Islet of Langerhans (tissue), 1 donor: ENCODE results near the gene GRXCR1.

Experiments
- FAIRE-seq: peaks from one replicate; lab custom pipeline; 2011; peaks lifted over from hg19 to GRCh38; lab: Jason Lieb, UNC

GRXCR1 gene

DNA sequence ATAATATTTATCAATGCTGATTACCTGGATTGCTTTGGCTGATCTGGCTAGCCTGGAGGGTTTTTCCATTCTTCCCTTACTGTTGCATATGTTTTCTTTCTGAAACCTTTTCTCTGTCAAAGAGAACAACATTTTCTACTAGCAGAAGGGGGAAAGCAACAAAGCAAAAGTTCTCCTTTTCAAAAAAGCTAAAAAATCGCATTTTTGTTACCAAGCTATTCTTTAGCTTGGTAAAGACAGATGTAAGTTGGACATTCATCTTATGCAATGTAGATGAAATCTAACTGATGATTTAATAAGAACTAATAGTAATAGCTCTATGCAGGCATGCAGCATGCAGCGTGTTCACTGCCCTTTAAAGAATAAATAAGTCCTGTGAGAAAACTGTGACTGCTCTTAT is at the start of gene GRXCR1:
Gene GRXCR1 (plus strand): TSS at position 301 of the 400 bp plus-strand sequence. CDS start 554 bp downstream, outside the sequence.
- FAIRE-seq = no peak

DNA sequence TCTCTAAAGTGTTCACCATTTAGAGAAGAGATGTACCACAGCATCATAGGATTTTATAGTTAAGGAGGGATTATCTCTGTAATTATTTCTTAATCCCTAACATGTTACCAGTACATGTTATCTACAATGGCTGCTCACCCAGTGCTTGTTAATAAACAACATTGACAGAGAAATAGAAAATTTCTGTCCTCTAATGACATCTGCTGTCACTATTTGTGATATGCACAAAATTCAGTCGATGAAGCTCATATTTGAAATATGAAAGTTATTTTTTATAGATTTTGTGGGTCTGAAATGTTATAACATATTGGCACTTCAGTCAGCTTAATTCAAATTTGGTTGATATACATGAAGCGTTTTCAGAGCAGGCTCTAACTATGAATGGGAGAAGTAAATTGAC is 48.8 kb upstream of the GRXCR1 start:
- no peak for FAIRE-seq

DNA sequence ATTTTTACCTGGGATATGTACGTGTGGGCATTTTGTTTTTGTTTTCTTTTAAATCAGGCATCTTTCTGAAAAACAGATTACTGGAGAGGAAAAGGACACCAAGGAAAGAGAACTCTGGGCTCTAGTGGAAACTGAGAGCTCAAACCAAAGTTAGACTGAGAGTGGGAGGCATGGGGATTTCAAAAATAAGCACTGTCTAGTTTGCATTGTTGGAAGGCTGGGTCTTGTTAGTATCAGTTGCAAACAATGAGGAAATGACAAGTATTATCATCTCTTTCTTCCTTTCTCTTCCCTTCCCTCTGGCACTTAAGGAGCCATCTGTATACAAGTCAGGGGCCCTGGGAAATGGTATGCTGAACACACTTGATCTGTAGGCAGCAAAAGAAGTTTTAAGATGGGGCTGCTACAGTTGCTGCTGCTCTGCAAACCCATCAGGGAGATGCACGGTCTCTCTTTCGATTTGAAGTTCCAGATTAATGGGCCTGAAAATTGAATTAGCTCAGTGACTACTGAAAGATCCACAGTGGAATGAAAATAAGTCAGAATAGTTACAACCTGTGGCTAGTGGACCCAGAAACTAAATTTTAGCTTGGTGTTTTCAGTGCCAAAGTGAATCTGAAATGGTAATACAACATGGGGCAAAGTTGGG is 48.0 kb upstream of the GRXCR1 start:
- no peak for FAIRE-seq

DNA sequence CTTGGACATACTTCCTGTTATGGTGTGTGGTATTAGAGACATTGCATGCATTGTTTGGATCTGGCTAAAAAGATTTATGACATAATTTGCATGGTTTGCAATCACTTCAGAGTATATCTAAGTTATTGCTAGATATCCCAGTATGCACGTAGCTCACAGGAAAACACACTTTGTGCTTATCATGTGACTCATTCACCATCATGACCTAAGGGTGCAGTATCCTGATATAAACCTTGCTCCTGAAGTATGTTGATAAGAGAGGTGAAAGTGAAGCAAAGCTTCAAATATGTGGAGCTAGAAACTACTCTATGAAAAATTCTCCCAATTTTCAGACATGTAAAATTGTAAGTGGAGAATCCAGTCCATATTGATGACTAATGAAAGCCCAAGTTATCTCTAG is 46.9 kb upstream of the GRXCR1 start:
- no peak for FAIRE-seq

DNA sequence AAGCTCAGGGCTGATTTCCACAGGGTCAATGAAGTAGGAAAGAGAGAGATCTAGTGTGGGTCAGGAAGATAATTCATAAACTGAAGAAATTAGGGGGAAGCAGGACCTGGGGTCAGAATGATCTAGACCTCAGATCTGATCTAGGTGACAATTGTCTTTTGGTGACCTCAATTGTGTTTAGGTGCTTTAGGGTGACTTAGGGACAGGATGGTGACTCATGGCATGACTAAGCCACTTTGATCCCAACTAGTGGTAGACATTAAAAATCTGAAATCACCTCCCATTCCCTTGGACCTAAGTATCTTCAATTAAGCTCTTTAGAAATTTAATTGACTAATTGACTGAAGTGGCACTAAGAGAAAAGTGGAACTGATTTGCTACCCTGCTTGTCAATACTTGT is 36.7 kb upstream of the GRXCR1 start:
- no peak for FAIRE-seq

DNA sequence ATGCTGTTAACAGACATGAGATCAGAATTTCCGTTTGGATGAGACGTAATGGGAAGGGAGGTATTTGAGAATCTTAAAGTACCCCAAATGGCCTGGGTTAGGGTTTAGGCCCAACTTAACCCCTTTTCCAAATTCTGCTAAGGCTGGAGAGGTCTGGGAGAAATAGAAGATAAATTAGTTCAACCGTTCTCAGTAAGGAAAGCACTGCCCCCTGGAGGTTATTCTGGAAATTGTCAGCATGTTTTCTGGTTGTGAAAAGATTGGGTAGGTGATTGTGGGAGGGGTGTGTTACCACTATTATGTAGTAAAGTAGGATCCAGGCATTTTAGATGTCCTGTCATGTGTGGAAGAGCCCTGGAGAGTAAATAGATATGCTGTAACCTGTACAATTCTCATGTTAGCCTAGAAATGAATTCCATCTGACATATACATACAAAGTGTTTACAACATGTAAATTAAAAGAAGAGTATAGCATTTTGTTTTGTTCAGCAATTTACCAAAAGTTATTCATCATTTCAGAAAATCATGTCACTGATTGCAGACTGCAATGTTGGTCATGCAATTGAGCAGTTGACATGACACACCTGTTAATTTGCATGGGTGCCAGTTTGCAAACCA is 26.8 kb upstream of the GRXCR1 start:
- peak; percentile 93 for FAIRE-seq

DNA sequence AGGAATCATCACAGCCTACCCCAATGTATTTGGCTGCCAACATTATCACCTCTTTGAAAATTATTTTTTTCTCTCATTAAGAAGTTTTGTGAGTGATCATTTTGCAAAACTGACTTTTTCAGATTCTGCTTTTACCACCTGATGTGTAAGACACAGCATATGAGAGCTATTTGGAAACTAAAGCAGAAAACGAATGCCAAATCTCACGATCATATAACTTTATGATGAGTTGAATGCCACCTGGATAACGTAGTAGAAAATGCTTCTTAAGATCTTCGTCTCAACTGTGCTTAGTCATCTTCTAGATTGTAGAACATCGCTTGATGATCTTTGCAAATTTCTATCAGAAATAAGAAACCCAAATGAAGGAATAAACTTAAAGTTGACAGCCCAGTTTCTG is 21.3 kb upstream of the GRXCR1 start:
- no peak for FAIRE-seq

DNA sequence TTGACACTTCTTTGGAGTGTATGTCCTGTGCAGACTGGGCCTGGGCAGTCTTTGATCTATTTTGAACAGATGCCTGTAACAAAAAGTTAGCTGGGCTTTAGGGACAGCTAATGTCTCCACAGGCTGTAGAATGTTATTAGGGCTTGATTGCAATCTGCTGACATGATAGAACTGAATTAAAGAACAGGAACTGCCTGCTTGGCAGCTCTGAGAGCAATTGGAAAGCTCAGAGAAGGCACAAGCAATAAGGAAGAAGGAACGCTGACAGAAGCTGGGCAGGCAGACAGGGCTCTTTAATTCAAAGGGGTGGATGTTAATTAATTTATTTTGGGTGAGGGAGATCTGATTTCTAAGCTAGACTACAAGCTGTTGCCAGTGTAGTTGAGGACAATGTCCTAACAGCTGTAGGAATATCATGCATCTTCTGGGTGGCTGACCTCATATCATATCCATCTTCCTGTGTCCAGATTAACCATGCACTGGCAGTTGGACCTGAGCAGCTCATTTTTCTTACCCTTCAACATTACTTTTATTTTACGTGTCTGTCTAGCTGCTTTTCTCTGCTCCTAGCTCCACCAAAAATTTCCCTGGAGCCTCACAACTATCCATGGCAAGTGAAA is 20.7 kb upstream of the GRXCR1 start:
- no peak for FAIRE-seq

DNA sequence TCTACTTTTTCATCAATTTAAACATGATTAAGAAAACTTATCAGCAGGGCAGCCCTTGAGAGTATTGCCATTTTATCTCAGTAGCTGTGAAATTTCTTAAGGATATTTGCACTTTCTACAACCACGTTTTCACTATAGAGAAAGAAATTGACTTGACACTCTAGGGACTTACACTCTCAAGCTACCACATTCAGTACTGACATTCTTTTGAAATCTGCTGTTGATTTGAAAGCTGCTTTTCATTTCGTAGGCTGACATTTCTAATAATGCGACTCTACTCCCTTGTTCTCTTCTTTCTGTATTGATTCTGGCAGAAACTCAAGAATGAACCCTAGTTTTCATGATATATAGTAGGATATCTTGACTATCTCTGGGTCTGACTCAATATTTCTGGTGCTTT is 13.7 kb upstream of the GRXCR1 start:
- FAIRE-seq = no peak

DNA sequence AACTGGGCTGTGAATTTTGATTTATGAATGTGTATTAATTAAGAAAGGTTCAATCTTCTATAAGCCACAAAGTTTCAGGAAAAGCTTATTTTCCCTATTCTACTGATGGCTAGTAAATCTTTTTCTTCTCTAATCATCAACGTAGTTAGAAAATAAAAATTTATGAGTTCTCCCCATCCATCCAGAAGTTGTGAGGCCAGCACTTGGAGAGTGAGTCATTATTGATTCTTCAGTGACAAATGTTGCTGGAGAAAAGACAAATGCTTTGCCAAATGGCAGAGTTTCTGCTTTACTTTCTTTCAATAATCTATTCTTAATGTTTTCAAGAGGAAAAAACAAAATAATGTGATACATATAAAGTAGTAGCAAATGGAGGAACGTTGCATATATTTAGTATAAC is 11.3 kb upstream of the GRXCR1 start:
- FAIRE-seq = no peak

DNA sequence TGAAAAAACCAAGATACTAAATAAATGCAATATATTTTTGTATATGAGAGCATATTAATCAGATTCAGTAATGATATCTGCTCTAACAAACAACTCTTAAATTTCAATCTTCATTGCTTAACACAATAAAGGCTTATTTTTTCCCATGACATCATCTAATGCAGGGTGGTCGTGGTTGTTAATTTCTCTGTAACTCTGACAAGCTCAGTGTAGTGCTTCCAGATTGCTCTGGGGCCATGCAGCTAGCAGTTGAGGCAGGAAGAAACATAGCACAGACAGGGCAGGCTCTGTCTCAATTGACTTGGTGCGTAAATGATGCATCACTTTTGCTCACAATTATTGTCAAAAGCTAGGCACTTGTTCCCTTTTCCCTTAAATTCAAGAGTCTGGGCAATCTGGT is 869 bp upstream of the GRXCR1 start:
- FAIRE-seq = no peak

DNA sequence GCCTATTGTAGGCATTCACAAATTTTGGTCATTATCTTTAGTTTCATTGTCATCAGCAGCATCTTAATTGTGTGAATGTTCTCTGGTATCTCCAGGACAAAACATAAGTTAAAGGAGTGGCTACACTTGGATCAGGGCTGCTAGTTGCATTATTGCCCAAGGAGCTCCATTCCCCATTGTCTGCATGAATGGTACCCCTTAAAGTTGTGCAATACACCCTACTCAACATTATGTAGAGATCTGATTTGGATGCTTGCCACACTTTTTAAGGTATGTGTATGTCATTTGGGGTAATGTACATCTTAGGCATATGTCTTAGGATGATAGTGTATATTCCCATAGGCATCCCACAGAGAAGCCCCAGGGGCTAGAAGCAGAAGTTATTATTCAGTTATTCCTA is 2.9 kb downstream of the GRXCR1 start:
- FAIRE-seq = no peak

DNA sequence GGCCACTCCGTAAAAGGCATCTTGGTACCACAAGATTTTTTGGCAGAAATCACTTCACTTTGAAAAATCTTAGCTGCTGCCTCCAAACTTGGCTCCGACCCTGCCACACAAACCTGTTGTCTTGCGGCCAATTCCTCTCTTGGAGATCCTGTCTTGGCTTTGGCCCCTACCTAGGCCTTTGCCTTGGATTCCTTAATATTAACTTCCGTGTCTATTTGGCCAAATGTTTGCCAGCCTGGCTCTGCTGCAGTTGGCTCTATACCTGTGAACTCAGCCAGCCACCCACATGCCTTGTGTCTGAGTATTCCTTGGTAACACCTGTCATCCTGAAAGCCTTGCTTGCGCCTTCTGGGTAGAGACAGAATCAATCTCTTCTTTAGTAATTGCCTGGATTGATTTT is 12.5 kb downstream of the GRXCR1 start:
- no peak for FAIRE-seq

DNA sequence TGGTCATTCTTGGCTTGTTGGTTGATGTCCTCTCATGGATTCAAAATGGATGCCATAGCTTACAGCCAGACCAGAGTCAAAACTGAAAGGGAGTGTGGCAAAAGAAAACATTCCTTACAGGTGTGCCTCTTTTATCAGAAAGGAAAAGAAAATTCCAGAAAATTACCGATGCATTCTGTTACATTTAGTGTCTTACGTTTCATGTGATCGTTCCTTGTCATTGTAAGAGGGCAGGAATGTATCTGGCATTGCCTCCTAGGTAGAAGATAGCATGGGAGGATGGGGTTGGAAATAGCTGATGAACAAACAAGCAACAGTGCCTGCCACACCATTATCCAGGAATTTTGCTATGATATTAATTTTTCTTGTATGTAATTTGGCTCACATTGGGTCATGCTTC is 13.1 kb downstream of the GRXCR1 start:
- FAIRE-seq = no peak

DNA sequence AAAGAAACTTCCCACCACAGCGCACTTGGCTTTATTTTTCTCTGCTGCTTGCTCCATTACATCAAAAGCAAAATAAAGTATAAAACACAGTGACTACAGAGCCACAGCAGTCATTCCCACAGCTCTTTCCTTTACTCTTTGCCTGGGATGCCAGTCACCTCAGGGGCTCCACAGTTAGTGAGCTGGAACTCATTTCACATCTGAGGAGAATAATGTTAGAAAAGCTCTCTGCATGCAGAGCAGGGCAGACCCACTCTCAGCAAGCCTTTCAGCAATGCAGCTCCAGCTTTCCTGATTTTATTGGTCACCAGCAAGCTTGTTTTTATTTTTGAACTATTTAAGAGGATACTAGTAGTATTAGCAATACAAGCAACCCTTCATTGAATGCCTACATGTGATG is 13.8 kb downstream of the GRXCR1 start:
- FAIRE-seq = no peak

DNA sequence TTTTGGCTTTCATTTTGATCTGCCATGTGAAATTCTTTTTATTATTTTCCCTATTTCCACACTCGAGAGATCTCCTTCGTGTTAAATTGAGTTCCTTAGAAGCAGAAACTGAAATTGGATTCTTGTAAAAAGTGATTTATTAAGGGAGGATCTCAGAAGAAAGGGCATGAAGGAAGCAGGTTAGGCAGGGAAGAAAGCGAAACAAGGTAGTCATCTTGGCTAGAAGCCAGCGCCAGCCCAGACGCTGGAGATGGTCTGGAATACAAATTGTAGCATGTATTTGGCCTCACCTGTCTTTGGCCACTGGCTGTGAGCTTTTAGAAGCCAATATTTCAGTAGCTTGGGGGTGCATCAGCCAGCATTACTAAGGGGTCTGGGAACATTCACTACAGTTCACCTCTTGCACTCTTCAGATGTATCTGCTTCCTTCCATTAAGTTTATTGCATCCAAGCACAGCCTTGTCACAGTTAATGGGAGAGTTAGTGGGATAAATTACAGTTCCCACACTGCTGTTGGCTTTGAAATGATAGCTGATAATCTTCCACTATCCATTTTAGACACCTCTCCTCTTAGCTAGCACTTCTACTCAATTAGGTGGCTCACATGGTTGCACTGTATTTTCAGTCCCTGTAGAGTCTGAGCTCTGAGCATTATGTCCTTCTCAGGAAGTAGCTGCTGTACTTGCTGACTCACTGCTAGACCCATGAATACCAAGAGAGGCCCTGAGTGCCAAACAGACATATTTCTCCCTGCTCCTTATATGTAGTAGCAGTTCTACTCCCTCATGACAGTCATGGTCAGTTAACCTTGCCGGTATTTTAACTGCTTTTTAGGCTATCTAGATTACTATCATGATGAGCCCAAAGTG is 14.6 kb downstream of the GRXCR1 start:
- FAIRE-seq = no peak

DNA sequence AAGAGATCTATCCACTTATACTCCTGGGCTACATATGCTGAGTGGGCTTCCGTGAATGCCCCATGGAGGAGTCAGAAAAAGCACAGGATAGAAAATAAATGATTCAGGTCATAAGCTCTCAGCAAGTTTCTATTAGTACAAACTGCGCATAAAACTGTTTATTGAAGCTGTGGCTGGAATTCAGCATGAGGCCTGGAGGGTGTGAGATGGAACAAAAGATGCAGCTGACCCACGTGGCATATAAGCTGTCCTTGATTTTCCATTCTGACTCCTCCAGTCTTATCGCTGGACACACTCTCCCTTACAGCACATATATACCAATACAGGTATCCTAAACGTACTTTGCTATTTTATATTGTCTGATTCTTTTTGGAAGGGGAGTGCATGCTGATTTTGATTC is 17.9 kb downstream of the GRXCR1 start:
- no peak for FAIRE-seq

DNA sequence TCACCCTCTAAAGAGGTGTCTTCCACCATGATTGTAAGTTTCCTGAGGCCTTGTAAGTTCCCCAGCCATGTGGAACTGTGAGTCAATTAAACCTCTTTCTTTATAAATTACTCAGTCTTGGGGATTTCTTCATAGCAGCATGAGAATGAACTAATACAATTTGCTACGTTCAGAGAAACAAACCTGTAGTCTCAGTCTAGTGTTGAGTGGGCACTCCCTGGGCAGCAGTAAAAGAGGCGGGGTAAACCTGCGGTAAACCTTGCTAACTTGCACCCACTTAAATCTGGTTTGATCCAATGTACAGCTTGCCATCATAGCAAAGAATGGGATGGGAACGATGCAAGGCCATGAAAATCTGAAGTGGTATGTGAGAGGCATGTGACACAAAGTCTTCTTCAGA is 22.4 kb downstream of the GRXCR1 start:
- no peak for FAIRE-seq

DNA sequence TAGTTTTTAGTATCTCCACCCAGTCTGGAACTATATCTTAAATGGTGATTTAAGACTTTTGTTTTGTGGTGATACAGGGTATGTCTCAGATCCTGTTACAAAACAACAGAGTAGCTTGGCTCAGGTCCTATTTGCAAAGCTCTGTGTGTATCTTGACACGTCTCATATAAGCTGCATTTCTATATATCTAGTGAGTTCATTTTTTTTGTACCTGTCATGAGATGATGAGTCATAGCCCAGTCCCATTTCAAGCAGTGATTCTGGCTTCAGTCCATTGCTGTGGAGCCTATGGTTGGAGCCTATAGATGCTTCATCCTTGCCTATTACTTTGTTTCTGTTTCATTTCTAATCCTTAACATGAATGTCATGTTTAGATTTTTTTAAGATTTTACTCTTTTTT is 23.0 kb downstream of the GRXCR1 start:
- no peak for FAIRE-seq

DNA sequence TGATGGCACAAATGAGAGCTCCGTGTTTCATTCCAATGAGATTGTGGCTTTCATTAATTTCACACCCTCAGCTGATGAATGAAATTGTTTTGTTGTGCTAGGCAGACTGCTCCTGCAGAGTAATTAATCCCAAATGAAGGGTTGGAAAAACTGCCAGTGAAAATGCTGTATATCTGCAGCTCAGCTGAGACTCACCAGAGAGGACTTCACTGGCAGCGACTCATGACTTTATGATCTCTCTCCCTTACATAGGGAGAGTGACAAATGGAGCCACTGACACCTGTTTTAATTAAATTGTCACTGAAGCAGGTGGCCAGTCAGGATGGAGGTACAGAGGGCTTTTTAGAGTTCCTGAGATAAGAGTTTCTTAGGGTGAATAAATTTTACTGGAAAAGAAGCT is 24.8 kb downstream of the GRXCR1 start:
- no peak for FAIRE-seq

DNA sequence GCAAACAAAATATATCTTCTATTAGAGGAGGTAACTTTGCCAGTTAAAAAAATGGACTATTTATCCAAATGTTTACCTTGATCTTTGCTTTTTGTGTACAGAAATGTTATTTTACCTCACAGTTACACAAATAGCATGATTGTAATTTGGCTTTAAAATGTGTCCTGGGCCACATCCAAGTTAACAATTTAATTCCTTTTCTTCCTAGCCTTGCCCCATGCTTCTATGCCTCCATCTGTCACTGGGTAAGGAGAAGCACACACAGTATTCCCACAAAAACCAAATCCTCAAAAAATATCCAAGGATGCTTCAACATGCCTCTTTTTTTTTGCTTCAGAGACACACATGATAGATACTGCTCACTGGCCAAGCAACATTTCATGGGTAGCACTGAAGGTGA is 30.9 kb downstream of the GRXCR1 start:
- no peak for FAIRE-seq

DNA sequence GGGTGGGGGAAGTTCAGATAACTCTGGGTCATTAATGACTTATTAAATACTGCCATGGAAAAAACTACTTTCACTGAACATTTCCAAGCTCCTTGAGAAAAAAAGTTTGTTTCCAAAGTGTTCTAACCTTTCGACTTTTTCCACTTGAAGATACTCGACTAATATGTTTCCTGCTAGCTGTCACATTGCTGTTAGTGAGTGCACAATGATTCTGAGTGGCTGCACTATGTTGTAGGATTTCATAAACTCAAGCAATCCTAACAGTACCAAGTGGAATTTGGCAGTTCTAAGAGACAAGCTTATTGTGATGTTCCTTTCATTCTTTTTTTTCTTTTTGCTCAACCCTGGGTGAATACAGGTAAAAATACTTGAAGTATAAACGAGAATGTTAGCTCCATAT is 33.4 kb downstream of the GRXCR1 start:
- no peak for FAIRE-seq

DNA sequence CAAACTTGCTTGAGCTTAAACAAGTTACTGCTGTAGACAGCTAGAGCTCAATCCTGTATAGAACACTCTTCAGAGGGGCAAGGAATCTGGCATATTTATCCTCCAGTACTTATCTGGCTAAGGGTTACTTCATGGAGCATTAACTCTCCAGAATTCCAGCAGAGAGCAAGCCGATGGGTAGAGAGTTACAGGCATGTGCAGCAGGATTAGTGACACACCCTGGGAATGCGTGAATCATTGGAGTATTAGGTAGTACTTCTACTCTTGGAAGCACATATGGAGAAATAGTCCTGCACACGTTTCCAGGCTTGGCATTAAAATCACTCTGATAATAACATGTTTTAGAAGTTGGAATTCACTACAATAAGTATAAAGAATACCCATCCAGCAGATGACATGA is 35.4 kb downstream of the GRXCR1 start:
- FAIRE-seq = no peak
